Heart left ventricle (tissue), 16 donors: ENCODE data around the gene C22orf42. TPM values are rescaled to one million over a fixed set of nuclear protein-coding genes. Genes with fewer than 3 reads are reported as not detected.

ENCODE experiments used
- ATAC-seq, 4 donors: fragments of 200-7000 bp; cut with Tn5 transposase; one replicate each; pipeline ENCODE4 v1.9.1; 2020 to 2022; ENCODE audit warnings: moderate library complexity in 4 of 4, mild to moderate bottlenecking in 3 of 4, moderate number of reproducible peaks in 1 of 4
- DNase-seq, 5 donors: peaks; one replicate each; pipeline ENCODE4 v3.0.0-alpha.2; 2020
- H3K27ac ChIP-seq, 12 donors: fragments of 200-600 bp; sonication (generic) in 4 of 12; one replicate each; pipeline versions ENCODE4 v1.5.0 to v1.8.0; 2016 to 2022; ENCODE audit warnings: mild to moderate bottlenecking in 2 of 12
- H3K27me3 ChIP-seq, 9 donors: fragments of 200-600 bp; sonication (generic) in 2 of 9; one replicate each; pipeline versions ENCODE4 v1.5.1 to v1.8.0; 2016 to 2022; ENCODE audit warnings: mild to moderate bottlenecking in 3 of 9
- H3K36me3 ChIP-seq, 9 donors: fragments of 200-600 bp; sonication (generic) in 2 of 9; one replicate each; pipeline versions ENCODE4 v1.5.0 to v1.8.0; 2018 to 2022; ENCODE audit warnings: mild to moderate bottlenecking in 2 of 9
- H3K4me1 ChIP-seq, 12 donors: fragments of 200-600 bp; sonication (generic) in 4 of 12; one replicate each; pipeline versions ENCODE4 v1.5.0 to v1.8.0; 2016 to 2022; ENCODE audit warnings: mild to moderate bottlenecking in 3 of 12
- H3K4me3 ChIP-seq, 12 donors: fragments of 200-600 bp; sonication (generic) in 4 of 12; one replicate each; pipeline versions ENCODE4 v1.5.0 to v1.8.0; 2017 to 2022; ENCODE audit warnings: mild to moderate bottlenecking in 9 of 12, moderate library complexity in 4 of 12
- H3K9me3 ChIP-seq, 12 donors: fragments of 200-600 bp; sonication (generic) in 4 of 12; one replicate each; pipeline versions ENCODE4 v1.5.0 to v1.8.0; 2016 to 2022; ENCODE audit warnings: mild to moderate bottlenecking in 1 of 12
- CTCF ChIP-seq, 12 donors: fragments of 200-600 bp; sonication (generic) in 4 of 12; IDR thresholded peaks; one replicate each; pipeline versions ENCODE4 v1.5.0 to v1.8.0; 2018 to 2022; ENCODE audit warnings: antibody characterized with exemption in 12 of 12, mild to moderate bottlenecking in 5 of 12
- POLR2A ChIP-seq, 2 donors: fragments of 450-650 bp; IDR thresholded peaks; one replicate each; pipeline ENCODE4 v1.6.1; 2017; ENCODE audit warnings: antibody characterized with exemption in 2 of 2, mild to moderate bottlenecking in 2 of 2, moderate library complexity in 2 of 2
- WGBS, 4 donors: extraction: QIAGEN DNeasy Blood & Tissue Kit in 2 of 4; methylation state at CpG; one replicate each; pipeline versions ENCODE4 v1.1.5 to v1.1.7; 2013 to 2018; 5-methylcytosine and 5-hydroxymethylcytosine counted together
- intact Hi-C, 10 donors: fragments of 100-400 bp; cut with DNase I; formaldehyde crosslinking; loops; one replicate each; pipeline versions ENCODE4 v1.11.1 to v1.14.2; 2022
- polyA plus RNA-seq, 2 donors: library from polyadenylated mRNA; stranded (reverse); fragments of 200-250 nt; gene quantifications; one replicate each; pipeline ENCODE4 v1.2.3, GENCODE V29; 2013
- total RNA-seq, 9 donors: library from RNA; depleted of rRNA in 2 of 9; stranded (reverse); fragments of >200 nt in 2 of 9; fragmentation: NEBNext Ultra II Directional in 3 of 9; extraction: Animal tissue kit (Norgen Biotek cat#: 25700) in 3 of 9; gene quantifications; one replicate each; pipeline versions ENCODE4 v1.1.0 to v1.2.4, GENCODE V29; 2016 to 2023
- donor health status: ischemic (EF 13 %, LVEDD 7.1; RV severe dilation, severe dysfunction).
- donor health status: healthy with polysubstance abuse.
- donor health status: DM: no; HTN: yes; CAD: no.
- donor health status: DM: no; HTN: no; CAD: no.
- donor health status: ischemic (EF 25% LVEDD 6.9; RV normal size, moderate dysfunction).
- donor health status: ischemic (EF 25% LVEDD 5.7; RV mildly dilated, moderate dysfunction).
- donor health status: healthy.
- donor health status: DM: yes; HTN: yes; CAD: no.
- donor health status: ischemic (EF 35%, LVEDD 5.7; RV mildly dilated, moderate dysfunction).
- donor health status: nonischemic (EF 11% LVEDD 7.7; RV severe dilation, severe dysfunction).
- donor health status: DM: yes; HTN: yes; CAD: no.
- donor health status: PGD.
- donor health status: ischemic (EF 29% LVEDD 5.4; RV normal size, mild dysfunction).
- donor health status: nonischemic (EF 23%, LVEDD 6.1; RV moderate dilation, normal function).

C22orf42 gene
- total and polyA plus RNA-seq, 11 donors = not detected

GRCh38 chr22:32185821-32186220, 26.7 kb upstream of the C22orf42 start:
- Histone ChIP-seq H3K4me1 (no peaks in the 10 kb centered on the region), H3K27ac (no peak overlapping the region), H3K9me3 (no peaks in the 10 kb centered on the region), H3K4me3 (no peak overlapping the region), H3K36me3 (no peaks in the 10 kb centered on the region), H3K27me3 (peaks cover 0 to 10% (median 0%) of the 10 kb centered on the region in 9 donors)
- 81 to 91% (median 85%) methylated on average over 3 of the region's 3 CpGs for WGBS, 4 donors
- intact Hi-C loops = no loop called here
- DNase-seq (no peak), ATAC-seq (no peak)
- TF ChIP-seq POLR2A (IDR thresholded peaks at IDR 0.05) (no peak), CTCF (IDR thresholded peaks at IDR 0.05) (no peak)

DNA sequence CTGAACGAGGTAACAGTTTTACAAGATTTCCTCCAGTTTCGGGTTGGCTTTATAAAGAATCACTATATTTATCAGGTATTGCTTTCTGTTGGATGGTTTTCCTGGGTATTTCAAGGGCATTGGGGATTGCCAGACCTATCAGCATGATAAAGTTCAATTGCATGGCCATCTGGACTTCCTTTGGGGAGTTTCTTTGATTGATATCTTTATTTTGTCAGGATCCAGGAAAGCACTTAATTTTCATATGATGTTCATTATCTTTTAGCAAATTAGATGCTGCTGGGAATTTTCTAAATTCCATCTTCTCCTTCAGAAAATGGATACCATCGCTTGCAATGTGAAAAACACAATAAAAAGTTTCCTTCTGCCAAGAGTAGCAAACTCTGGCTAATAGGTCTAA, 24.5 kb upstream of the C22orf42 start:
- Histone ChIP-seq H3K36me3 (no peaks in the 10 kb centered on the region), H3K9me3 (no peaks in the 10 kb centered on the region), H3K4me1 (no peaks in the 10 kb centered on the region), H3K27me3 (peaks cover 0 to 18% (median 0%) of the 10 kb centered on the region in 9 donors), H3K4me3 (no peak overlapping the region), H3K27ac (no peak overlapping the region)
- DNase-seq (no peak), ATAC-seq (no peak)
- TF ChIP-seq CTCF (IDR thresholded peaks at IDR 0.05) (no peak), POLR2A (IDR thresholded peaks at IDR 0.05) (no peak)
- 67 to 80% (median 72%) methylated on average over 3 of the region's 3 CpGs for WGBS, 4 donors
- intact Hi-C loops = no loop called here

DNA sequence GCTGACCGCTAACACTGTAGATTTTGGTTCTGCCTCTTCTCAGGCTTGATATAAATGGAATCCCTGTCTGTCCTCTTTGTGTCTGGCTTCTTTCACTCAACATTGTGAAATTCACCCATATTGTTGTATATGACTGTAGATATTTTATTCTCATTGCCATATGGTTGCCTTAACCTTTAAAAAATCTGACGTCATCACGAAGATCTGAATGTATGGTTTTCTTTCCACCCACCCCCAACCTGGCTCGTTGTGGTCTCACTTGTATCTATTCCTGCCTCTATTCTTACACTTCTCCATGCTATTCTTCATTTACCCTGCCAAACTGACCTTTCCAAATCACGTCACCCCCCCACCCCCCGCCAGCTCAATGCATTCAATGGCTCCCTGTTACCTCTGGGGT, 21.9 kb upstream of the C22orf42 start:
- intact Hi-C loops = no loop called here
- ATAC-seq = no peak
- no peak for DNase-seq
- 71 to 78% (median 74%) methylated on average over 6 of the region's 6 CpGs for WGBS, 4 donors
- Histone ChIP-seq H3K9me3 (no peaks in the 10 kb centered on the region), H3K4me1 (peaks cover 0 to 3% (median 0%) of the 10 kb centered on the region in 12 donors), H3K27me3 (peaks cover 7 to 38% (median 10%) of the 10 kb centered on the region in 9 donors), H3K36me3 (no peaks in the 10 kb centered on the region), H3K4me3 (no peak overlapping the region), H3K27ac (no peak overlapping the region)
- no peak for TF ChIP-seq POLR2A (IDR thresholded peaks at IDR 0.05)
- no peak for TF ChIP-seq CTCF (IDR thresholded peaks at IDR 0.05)

GRCh38 chr22:32177221-32177765, 18.2 kb upstream of the C22orf42 start:
- H3K4me1 ChIP-seq = peaks cover 0 to 7% (median 0%) of the 10 kb centered on the region in 12 donors
- WGBS, 4 donors = 85 to 89% (median 87%) methylated on average over 8 of the region's 8 CpGs
- DNase-seq = no peak
- TF ChIP-seq CTCF (IDR thresholded peaks at IDR 0.05) (no peak), POLR2A (IDR thresholded peaks at IDR 0.05) (no peak)
- H3K27ac ChIP-seq = no peak overlapping the region
- H3K4me3 ChIP-seq = no peak overlapping the region
- H3K36me3 ChIP-seq = no peaks in the 10 kb centered on the region
- H3K9me3 ChIP-seq = no peaks in the 10 kb centered on the region
- intact Hi-C loops = no loop called here
- peaks cover 14 to 53% (median 29%) of the 10 kb centered on the region in 9 donors for H3K27me3 ChIP-seq
- no peak for ATAC-seq
